SKM-1 (cell line): ENCODE measurements around the gene HOXA13.

ENCODE experiments used
- DNase-seq: peaks from one replicate; lab custom pipeline; 2025; ENCODE audit not compliant: unreplicated experiment; lab: John Stamatoyannopoulos, UW

HOXA13 gene

DNA sequence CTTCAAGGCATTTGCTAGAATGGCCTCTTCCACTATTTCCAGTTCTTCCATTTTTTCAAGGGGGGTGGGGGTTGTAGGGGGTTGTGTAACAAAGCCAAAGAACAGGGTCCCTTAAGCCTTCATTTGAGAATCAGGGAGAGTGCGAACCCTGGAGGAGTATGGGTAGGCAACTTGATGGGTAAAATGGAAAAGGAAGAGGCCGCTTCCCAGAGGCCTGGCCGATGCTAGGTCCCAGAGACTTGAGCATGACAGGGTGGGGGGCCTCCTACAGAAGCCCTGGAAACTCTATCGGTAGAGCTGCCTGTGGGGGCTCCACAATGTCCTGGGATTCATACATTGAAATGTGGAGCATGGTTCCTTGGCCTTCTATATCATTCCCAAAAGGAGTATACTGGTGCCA lies 9.1 kb upstream of the HOXA13 start:
- DNase-seq = no peak

DNA sequence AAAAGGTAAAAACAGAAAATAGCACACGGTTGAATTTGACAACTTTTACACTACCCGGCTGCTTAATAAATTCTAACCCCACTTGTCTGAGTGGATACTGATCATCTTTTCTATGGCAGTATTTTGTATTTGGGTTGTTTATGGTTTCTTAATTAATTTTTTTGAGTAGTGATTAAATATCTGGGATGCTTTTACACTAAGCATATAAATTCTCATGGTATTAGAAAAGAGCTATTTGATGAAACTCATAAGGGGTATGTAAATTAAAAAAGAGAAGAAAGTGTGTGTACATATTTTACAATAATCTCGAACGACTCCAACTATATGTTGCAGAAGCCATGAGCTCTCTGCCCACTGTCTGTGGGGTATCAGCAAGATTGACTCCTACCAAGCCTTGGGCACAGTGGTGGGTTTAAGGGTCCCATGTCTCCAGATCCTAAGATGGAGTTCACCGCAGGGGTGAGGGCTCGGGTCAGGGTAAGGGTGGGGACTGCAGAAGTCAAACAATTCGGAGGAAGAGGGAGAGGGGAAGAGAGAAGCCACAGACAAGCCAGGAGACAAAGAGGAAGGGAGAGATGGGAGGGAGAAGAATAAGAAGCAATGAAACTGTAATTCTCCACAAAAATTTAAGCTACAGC lies 7.6 kb upstream of the HOXA13 start:
- DNase-seq = no peak

DNA sequence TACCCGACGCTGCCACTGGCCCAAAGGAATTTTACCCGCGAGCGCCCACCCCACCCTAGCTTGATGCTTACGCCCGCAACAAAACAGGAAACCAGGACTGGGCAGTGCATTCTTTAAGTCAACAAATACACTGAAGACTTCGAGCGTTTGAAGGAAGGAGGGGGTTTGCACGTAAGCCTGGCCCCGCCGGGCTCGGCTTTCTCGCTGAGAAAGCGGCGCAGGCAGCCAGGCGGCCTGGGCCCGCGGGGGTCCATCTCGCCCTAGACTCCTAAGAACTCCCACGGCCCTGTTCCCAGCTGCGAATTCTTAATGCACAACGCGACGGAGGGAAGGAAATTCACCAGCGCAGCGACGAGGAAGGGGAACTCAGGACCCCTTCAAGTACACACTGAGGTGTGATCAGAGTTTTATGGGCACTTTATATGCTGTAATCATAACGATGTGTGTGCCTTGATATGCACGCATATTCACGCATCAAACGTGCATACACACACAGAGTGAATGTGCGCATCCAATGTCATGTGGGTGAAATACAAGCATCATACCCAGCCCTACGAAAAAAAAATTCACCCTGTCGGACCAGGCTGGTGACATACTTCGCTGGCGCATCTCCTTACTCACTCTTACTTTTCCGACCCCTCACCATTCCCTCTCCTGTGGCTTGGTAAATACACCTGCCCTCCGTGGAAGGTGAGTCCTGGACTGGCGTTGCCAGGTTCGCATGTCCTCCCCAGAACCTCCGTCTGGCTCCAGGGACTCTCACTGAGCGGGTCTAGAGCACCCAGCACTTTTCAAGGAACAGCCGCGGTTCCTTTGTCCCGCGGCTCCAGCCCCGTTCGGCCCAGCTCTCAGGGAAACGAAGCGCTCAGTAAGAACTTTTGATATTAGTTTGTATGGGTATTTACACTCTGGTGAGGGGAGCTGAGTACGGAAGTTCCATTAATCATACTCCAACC lies 5.7 kb upstream of the HOXA13 start:
- no peak for DNase-seq

DNA sequence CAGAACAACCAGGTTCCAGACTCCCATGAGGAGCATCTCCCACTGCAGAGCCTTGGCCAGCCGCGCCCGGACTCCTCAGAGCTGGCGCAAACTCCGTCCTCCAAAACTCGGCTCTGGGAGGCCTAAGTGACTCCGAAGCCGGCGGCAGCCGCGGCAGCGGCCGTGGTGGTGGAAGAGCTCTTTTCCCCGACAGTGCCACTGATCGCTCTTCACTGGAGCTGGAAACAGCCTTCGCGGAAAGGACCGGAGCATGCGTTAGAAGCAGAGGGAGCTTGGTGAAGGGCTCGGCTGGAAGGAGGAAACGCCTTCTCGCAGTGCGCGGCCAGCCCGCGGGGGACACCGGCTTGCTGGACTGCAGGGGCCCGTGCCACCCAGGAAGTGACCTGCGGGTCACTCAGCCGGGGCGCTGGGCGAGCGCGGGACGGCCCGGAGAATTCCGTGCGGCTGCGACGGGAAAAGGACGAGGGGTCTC lies 5.0 kb upstream of the HOXA13 start:
- DNase-seq = no peak

DNA sequence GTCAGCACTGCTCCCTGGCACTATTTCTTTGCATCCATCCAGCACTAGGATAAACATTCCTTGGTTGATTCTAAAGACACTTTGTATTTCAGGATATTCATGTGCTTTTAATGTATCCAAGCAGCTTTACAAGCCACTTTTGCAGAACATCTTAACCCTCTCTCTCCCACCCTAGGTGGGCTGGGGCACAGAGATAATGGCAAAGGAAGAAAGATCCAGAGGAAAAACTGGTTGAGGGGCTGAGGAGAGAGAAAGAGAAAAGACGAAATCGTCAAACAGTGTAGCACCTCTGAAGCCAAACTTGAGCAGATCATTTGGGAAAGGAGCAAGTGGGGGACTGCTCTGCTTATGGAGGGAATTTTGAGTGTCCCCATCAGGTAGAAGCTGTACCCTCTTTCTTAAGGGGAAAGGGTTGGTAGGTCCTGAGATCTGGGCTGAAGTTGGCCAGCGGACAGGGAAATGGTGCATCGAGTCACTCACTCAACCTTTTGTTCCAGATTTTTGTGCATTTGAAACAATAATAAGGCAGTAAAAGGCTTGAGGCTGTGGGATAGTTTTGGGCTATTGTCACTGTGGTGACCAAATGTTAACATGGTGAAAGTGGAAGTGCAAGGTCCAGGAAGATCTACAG lies 4.2 kb upstream of the HOXA13 start:
- DNase-seq = no peak

DNA sequence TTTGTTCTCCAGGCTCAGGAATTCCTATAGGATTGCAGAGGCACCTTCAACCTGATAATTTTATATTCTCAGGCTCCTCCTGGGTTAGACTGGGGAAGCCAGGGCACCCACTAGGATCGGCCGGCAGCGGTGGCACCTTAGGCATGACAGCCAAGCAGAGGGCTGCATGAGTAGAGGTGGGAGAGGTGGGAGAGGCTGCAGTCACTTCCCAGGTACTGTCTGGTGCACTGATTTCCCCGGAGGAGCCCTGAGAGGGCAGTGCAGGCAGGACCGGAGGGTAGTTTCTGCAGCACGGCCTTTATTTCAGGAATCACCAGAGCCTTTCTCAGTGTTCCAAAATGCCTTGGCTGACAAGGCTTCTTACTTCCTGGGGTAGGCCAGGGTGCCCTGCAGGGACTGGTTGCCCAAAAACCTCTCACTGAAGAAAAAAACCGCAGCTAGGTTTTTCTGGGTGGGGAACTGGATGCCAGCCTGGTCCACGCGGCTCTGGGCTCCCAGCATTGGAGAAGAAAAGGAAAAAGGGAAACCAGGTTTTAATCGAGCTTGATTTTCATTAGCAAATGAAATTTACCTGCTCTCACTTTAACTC lies 3.6 kb upstream of the HOXA13 start:
- DNase-seq = no peak

DNA sequence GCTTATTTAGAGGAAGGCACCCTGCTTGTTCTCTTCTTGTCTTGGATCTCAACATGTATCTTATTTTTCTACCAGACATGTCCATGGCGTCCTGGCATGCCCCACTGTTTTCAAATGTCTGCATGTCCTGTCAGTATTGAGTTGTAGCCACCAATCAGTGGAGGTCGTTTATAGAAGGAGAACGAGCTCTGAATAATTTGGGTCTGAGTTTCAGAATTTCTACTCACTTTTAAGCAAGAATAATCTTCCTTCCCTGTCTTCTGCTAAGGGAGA lies 2.9 kb upstream of the HOXA13 start:
- DNase-seq = no peak

DNA sequence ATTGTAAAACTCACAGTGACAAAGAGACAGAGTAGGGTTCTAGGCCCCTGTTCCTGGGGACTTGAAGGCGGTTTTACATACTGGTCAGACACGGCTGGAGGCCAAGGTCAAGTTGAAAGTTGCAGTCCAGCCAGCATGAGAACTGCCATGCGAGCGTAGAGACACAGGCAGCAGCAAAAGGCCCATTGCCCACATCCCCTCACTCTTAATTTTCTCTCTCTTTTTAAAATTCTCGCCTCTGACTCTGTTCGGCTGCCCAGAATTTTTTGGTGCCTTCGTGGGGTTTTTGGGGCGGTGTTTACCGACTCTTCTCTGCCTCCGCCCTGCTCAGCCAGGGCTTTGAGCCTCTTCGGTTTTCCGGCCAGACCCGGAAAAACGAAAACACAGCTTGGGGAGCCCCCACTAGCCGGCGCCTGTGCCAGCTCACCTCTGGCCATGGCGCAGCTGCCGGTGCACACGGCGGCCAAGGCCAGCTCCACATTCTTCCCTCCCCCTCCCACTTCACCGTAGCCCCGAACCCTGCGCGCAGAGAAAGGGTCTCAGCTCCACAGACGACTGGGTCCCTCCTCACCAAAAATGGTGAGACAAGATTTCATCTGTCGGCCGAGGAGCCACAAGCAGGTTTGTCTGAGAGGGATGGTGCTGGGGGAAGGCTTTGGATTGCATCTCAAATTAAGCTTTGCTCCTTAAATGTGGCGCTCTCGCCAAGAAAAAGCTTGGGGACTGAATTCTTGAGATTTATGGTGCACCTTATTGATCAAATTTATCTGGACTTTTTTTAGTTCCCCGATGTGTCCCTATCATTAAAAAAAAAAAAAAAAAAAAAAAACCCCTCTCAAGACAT lies 2.3 kb upstream of the HOXA13 start:
- no peak for DNase-seq

DNA sequence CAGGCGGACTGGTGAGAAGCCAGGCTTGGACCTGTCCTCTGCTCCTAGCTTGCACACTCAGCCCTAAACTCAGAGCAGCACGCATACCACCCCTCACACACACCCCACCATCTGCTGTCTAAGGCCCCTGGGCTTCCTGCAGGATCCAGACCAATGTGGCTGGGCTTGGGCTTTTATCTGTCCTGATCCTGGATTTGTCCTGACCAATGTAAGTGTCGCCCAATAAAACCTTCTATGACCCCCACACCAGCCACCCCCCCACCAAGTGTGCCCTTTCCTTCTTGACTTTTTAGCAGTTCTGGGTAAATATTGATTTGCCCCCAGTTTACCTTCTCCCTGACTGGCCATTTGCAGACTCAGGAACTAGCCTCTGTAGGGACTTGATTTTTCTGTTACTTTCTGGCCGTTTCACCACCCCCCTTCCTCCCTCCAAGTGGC lies 1.7 kb upstream of the HOXA13 start:
- no peak for DNase-seq

DNA sequence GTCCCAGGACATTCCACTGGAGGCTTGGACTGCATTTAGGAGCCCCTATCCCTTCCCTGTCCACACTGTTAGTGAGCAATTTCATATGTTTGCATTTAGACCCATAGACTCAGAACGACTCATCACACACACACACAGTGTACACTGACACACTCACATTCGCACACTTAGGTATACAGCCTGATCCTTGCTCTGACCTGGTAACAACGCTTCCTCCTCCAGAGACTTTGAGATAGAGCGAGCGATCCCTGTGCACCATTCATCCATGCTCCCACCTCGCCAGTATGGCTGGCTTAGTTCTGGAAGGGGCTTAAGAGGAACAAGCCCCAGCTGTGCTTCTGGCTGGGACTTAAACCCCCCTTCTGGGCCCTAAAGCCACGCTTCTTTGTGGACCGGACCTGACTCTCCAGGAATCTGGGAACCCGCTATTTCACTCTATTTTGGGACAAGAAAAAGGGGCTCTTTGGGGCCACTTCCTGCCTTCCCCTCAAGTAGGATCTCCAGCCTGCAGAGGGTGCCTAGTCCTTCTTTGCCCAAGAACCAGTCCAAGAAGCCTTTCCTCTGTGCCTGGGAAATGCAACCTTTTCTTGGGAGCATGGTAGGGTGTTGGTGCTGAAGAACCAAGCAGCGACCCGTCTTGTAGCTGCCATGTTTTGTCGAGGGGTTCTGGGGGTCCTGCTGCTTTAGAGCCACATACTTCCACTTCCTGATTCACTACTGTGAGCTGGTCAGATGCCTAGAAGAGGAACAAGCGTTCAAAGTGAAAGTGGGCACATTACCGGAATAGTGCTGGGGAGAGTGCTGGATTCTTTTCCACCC lies 1.1 kb upstream of the HOXA13 start:
- DNase-seq = no peak

DNA sequence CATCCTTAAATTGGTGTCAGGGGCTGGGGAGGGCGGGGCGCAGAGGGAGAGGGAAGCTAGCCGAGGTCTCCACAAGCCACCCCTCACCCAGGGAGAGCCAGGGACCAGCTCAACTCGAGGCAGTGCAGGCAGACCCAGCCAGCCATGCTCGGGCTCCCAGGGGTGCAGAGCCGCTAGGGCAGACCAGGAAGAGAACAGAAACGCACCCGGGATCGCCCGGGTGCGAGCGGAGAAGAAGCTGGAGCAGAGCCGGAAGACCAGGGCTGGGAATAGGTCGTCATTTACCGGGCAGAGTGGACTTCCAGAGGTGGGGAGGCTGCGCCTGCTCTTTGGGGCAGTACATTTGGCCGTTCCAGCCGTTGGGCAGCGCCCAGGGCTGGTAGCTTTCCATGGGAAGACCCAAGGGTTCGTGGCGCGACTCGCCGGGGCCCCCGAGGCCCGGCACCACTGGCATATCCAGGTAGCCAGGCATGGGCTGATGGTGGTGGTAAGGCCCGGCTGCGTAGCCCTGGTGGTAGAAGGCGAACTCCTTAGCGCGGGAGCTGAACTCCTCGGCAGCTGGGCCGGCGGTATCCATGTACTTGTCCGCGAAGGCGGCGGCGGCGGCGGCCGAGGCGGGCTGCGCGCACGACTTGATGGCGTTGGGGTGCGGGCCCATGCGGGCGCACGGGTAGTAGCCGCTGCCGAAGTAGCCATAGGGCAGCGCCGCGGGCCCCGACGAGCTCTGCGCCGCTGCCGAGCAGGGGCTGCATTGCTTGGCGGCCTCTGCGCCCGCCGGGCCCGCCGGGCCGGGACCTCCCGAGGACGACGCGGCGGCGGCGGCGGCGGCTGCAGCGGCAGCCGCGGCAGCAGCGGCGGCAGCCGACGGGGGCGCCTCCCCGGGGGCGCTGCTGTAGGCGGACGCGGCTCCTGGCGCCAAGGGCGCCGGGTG lies 755 bp downstream of the HOXA13 start:
- no peak for DNase-seq

DNA sequence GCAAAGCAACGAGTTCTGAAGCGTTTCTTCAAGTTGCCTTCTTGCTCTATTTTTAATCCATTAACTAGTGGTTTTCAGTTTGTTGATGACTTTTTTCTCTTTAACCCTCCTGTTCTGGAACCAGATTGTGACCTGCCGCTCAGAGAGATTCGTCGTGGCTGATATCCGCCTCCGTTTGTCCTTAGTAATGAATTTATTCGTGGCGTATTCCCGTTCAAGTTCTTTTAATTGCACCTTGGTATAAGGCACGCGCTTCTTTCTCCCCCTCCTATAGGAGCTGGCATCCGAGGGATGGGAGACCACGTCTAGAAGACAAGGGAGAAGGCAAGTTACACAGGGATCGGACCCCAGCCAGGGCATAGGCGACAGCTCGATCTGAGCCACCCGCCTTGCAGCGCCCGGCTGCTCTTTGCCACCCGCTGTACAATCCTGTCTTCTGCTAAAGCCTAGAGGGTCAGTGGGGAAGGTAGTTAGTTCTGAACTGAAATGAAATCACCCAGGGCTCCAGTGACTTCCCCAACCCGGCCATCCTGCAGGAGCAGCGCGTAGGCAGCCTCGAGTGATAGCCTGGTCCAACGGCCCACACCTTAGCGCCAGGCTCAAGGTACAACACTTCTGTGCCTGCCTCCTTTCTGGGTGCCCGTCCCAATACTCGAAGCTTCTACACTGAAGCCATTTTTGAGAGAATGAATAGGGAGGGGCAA lies 1.6 kb downstream of the HOXA13 start:
- no peak for DNase-seq

DNA sequence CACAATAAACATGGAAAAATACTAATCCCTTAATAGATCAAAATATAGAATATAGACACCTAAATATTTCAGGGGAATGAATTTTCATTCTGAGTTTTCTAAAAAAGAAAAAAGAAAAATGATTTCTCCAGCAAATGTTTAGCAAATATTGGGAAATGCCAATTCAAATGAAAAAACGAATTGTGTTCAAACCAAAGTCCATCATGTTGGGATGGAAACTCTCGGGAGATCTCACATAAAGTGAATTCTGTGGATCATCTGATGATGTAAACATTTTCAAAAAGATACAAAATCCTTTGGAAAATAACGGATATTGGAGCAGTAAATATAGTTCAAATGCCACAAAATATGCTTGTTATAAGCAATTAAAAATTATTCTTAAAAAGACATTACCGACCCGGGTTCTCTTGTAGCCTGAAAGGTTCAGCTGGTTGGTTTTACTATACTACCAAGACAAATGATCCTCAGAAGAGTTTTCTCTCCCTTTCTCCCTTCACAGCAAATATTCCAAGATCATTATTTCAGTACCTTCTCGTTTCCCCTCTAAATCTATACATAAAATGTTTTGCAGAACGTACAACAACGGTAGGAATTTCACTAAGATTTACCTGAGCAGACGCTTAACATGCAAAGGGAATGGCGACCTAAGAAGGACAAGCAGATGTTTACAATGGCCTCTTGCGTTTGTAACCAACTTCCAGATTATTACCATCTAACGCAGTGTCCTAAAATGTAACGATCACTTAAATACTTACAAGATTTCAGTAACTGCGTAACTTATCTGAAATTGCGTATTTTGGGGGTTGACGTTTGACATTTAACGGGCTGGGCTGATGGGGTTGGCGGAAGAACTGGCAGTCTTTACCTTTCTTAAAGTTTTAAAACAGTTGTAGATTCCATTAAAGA lies 2.5 kb downstream of the HOXA13 start:
- no peak for DNase-seq

DNA sequence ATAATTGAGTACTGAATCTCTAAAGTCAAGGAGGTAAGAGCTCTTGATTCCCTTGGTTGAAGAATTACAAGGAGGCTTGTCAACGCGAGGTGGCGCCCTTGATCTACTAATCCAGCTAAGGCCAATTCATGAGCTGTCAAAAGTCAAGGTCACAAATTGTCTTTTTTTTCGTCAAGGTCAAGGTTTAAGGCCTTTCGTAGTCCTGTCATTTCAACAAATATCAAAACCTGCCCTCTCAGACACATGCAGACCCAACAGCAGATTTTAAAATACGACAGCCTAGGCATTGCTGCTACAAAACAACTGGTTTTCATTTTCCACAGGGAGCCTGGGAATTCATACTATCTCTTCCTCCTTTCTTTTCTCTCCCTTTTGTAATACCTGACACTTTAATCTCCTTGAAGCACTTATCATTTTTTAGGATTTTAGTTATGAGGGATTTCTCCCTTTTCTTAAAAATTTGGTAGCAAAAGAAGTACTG lies 3.6 kb downstream of the HOXA13 start:
- peak; percentile 71 for DNase-seq

DNA sequence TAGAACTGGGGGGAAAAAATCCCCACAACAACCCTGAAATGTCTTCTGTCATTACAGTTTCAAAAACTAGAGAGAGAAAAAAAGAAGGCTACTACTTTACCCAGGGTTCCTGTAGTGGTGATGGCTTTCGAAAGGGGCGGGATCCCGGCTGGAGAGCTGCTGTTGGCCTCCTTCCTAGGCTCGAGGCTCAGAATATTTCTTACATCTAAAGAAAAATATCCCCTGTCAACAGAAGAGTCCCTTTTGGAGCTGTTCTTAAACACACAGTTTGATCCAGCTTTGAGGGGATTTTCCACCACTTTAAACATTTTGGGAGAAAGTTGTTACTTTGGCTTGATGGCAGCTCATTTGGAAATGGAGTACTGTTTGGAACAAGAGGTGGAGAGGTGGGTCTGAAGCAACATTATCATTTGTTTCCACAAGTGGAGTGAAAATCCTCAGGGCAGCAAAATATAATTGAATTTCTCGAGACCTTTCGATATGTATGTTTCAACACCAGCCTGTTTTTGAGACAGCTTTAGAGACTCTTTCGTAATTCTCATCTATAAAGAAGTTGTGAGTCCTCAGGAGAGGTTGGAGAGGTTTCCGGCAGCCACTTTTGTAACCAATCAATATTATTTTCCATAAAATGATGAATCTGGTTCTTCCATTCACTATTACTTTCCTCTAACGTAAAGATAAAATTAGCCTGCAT lies 5.1 kb downstream of the HOXA13 start:
- no peak for DNase-seq

DNA sequence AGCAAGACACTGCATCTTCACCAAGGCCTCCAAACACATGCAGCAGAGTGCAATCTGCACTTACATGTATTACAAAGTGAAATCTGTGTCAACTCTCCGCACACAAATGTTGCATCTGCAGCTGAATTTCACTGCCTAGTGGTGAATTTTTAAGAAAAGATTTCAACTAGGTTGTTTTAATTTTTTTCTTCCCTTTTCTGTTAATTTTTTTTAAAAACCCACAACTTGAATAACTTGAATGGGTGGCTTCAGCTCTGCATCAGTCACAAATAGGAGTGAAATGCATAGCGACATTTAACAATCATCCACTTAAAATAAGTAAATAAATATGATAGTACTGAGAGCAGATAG lies 5.9 kb downstream of the HOXA13 start:
- DNase-seq = no peak
